Fibroblast of the aortic adventitia (primary cell): ENCODE results near the gene B3GNT5. TPM values are rescaled to one million over a fixed set of nuclear protein-coding genes. Genes with fewer than 3 reads are reported as not detected.
A peak's percentile ranks its signal among the peaks of the same experiment; 100 is the strongest.
"Not testable (repeated sequence)": the region's sequence is repeated elsewhere in the genome, so short reads cannot be mapped to it uniquely, and the experiment has no call there.

ENCODE experiments used
- DNase-seq: peaks from one replicate; pipeline ENCODE4 v3.0.0-alpha.2; 2010; ENCODE audit warnings: low read depth
- H3K4me3 ChIP-seq: 2 replicates; pipeline ENCODE4 v1.5.1; 2011; ENCODE audit warnings: low read depth, mild to moderate bottlenecking, control low read depth, low read length, moderate library complexity
- total RNA-seq: library from RNA; depleted of rRNA; stranded (reverse); fragments of >200 nt; gene quantifications from 2 replicates; pipeline ENCODE4 v1.2.3, GENCODE V29; 2012; ENCODE audit warnings: low replicate concordance
- TF ChIP-seq, protein P1 (sequence below): IDR thresholded peaks from 2 replicates; pipeline ENCODE4 v1.5.1; 2011; ENCODE audit warnings: mild to moderate bottlenecking, low read length, control low read depth, inconsistent platforms; ENCODE audit not compliant: insufficient read depth

Gene B3GNT5
- total RNA-seq, 1 donor: 4.7 TPM

DNA sequence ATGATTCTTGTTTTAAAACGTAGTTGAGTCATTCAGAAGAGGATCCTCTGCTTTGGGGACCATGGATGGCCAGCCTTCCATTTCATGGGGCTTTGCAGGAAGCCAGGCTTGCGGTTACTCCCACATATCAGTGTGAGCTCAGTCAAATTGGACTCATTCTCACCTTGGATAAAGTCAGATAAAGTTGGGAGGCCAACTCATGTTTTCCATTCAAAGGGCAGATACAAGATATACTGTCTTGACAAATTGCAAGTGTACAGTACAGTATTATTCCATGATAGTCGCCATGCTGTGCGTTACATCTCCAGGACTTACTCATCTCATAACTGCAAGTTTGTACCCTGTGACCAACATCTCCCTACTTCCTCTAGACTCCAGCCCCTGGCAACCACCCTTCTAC is 25.5 kb upstream of the B3GNT5 start:
- TF ChIP-seq, protein P1, sequence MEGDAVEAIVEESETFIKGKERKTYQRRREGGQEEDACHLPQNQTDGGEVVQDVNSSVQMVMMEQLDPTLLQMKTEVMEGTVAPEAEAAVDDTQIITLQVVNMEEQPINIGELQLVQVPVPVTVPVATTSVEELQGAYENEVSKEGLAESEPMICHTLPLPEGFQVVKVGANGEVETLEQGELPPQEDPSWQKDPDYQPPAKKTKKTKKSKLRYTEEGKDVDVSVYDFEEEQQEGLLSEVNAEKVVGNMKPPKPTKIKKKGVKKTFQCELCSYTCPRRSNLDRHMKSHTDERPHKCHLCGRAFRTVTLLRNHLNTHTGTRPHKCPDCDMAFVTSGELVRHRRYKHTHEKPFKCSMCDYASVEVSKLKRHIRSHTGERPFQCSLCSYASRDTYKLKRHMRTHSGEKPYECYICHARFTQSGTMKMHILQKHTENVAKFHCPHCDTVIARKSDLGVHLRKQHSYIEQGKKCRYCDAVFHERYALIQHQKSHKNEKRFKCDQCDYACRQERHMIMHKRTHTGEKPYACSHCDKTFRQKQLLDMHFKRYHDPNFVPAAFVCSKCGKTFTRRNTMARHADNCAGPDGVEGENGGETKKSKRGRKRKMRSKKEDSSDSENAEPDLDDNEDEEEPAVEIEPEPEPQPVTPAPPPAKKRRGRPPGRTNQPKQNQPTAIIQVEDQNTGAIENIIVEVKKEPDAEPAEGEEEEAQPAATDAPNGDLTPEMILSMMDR: no peak
- H3K4me3 ChIP-seq: no peak overlapping the region
- no peak for DNase-seq

DNA sequence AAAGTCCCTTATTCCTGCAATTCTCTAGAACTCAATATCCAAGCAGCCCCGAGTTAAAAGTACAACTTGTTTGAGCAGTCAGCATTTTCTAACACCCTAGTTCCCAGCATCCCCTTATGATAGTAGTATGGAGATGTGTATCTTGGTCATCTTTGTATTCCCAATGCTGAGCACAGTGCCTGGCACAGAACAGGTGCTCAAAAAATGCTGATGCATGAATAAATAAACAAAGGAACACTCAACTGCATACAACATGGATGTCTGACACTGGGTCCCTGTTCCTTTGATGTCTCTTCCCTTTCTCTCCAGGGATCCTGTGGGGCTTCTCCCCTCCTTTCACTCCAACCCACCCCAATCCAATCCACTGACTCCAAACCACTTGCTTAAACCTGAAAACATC is 23.9 kb upstream of the B3GNT5 start:
- H3K4me3 ChIP-seq: no peak overlapping the region
- no peak for DNase-seq
- TF ChIP-seq, protein P1: no peak

DNA sequence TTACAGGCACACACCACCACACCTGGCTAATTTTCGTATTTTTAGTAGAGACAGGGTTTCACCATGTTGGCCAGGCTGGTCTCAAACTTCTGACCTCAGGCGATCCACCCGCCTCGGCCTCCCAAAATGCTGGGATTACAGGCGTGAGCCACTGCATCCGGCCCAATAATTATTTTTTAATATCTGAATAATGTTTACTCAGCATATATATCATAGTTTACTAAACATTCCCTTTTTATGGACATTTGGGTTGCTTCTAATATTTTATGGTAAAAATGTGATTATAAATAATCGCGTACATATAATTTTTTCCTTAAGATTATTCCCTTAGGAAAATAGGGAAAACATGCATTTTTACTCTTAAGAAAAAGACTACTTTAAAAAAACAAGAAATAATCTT is 22.8 kb upstream of the B3GNT5 start:
- DNase-seq, H3K4me3 ChIP-seq: not testable (repeated sequence)

DNA sequence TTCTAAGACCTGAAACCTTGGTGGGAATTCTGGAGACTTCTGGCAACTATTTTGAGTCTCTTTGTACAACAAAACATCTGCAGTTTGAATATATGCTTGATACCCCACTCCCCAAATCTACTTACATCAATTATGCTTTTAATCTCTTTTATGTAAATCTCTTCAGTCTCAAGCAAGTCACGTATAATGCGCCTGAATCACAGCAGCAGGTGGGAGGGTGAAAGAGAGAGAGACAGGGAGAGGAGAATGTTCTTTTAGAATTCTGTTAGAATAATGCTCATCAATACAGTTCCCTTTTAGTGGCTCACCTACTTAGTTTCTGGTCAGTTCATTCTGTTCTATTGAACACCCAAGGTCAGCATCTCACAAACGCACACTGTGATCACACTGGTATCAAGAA is 22.2 kb upstream of the B3GNT5 start:
- no peak for DNase-seq
- H3K4me3 ChIP-seq: no peak overlapping the region
- TF ChIP-seq, protein P1: no peak

DNA sequence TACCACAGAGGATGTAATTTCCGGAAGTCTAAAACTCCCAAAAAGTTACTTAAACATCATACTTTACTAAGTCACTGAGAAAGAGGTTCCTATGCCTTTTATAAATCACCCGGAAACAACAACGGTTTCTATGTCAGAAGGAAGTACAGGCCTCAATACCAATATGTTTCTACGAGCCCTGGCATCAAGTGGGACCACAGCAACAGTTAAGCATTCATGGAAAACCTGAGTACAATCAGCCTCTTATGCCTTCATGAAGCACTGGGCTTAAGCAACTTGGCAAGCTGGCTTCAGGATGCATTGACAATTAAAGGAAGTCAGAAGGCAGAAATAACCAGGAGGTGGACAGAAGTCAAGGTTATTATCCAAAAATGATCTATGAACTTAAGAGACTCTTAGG is 19.1 kb upstream of the B3GNT5 start:
- TF ChIP-seq, protein P1: no peak
- DNase-seq: no peak
- H3K4me3 ChIP-seq: no peak overlapping the region

DNA sequence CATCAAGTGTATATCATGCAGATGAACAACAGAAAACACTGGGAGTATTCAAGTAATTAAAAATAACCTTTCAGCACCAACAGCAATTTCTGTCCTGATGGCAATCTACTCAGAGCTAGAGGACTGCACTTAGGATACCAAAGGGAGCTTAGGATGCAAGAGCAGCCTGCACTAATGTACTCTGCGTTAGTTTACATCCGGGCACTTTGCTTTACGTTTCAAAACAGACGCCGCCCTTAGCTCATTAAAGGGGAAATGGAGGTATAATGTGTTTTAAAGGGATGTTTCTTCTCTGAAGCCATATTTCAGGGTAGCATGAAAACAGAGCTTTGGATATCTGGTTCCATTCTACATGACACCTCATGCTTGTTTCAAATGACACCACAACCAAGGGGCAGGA is 14.0 kb upstream of the B3GNT5 start:
- TF ChIP-seq, protein P1: no peak
- H3K4me3 ChIP-seq: no peak overlapping the region
- DNase-seq: no peak

DNA sequence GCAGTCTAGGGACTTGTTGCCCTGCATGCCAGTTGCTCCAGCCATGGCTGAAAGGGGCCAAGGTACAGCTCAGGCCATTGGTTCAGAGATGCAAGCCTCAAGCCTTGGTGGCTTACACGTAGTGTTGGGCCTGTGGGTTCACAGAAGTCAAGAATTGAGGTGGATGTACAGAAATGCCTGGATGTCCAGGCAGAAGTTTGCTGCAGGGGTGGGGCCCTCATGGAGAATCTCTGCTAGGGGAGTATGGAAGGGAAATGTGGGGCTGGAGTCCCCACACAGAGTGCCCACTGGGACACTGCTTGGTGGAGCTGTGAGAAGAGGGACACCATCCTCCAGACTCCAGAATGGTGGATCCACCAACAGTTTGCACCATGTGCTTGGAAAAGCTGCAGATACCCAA is 10.6 kb upstream of the B3GNT5 start:
- TF ChIP-seq, protein P1: no peak
- DNase-seq: no peak
- H3K4me3 ChIP-seq: no peak overlapping the region

DNA sequence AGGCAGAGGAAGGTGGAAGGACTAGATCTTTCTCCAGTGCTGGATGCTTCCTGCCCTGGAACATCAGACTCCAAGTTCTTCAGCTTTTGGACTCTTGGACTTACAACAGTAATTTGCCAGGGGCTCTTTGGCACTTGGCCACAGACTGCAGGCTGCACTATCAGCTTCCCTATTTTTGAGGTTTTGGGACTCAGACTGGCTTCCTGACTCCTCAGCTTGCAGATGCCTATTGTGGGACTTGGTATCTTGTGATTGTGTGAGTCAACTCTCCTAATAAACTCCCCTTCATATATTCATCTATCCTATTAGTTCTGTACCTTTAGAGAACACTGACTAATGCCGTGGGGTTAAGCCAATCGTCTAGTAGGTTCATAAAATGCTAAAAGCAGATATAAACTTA is 8.8 kb upstream of the B3GNT5 start:
- TF ChIP-seq, protein P1: no peak
- H3K4me3 ChIP-seq: no peak overlapping the region
- peak; percentile 66 for DNase-seq
